ENCODE measurements around the gene CADM3. TPM values are rescaled to one million over a fixed set of nuclear protein-coding genes. Genes with fewer than 3 reads are reported as not detected.

CADM3 gene
- total RNA-seq, 1 experiment from 2014 or later, result 0.28 TPM

GRCh38 chr1:159223004-159223403, 51.6 kb downstream of the CADM3 start:
- Histone ChIP-seq H3K36me3 (ENCODE audit: control insufficient read depth, insufficient read depth, low read length) (no peaks in the 10 kb centered on the region), H3K27ac (ENCODE audit: low read length) (no peak overlapping the region), H3K4me1 (ENCODE audit: control insufficient read depth, insufficient read depth, low read length) (no peaks in the 10 kb centered on the region), H3K4me3 (ENCODE audit: low read depth in 2 of 2, low read length in 2 of 2) (no peak overlapping the region), H3K27me3 (ENCODE audit: control insufficient read depth, insufficient read depth, low read length) (no peaks in the 10 kb centered on the region), H3K9me3 (ENCODE audit: control insufficient read depth, insufficient read depth, low read depth, low read length) (no peaks in the 10 kb centered on the region)
- ChIA-PET CTCF (no interaction called here), POLR2A (no interaction called here)
- TF ChIP-seq CTCF (IDR thresholded peaks at IDR 0.05) (no peak), REST (IDR thresholded peaks at IDR 0.05; ENCODE audit: insufficient read depth in 1 of 2, low read depth in 2 of 2, low read length in 1 of 2) (no peak), POLR2AphosphoS5 (IDR thresholded peaks at IDR 0.05; ENCODE audit: low read depth, low read length) (no peak), TCF7L2 (IDR thresholded peaks at IDR 0.05; ENCODE audit: low read depth, low read length) (no peak), SIN3A (IDR thresholded peaks at IDR 0.05; ENCODE audit: borderline replicate concordance, insufficient read depth, low read depth, low read length) (no peak)
- no peak for DNase-seq (ENCODE audit: low read depth, low spot score)
- ATAC-seq, result no peak
- in situ Hi-C loops (cut with HindIII; ENCODE audit: low pct_unique_long_range_greater_than_20kb, low sequenced_read_pairs), result no loop called here
- intact Hi-C loops (cut with micrococcal nuclease; ENCODE audit: unreplicated experiment), result no loop called here
- no TSS peak for BruUV-seq (replicated peaks)

GRCh38 chr1:159228554-159228953, 57.1 kb downstream of the CADM3 start:
- Histone ChIP-seq H3K27ac (ENCODE audit: low read length) (no peak overlapping the region), H3K4me1 (ENCODE audit: control insufficient read depth, insufficient read depth, low read length) (no peaks in the 10 kb centered on the region), H3K4me3 (ENCODE audit: low read depth in 2 of 2, low read length in 2 of 2) (no peak overlapping the region), H3K9me3 (ENCODE audit: control insufficient read depth, insufficient read depth, low read depth, low read length) (no peaks in the 10 kb centered on the region), H3K27me3 (ENCODE audit: control insufficient read depth, insufficient read depth, low read length) (no peaks in the 10 kb centered on the region), H3K36me3 (ENCODE audit: control insufficient read depth, insufficient read depth, low read length) (no peaks in the 10 kb centered on the region)
- DNase-seq (ENCODE audit: low read depth, low spot score) (no peak), ATAC-seq (no peak)
- in situ Hi-C loops (cut with HindIII; ENCODE audit: low pct_unique_long_range_greater_than_20kb, low sequenced_read_pairs), result no loop called here
- intact Hi-C loops (cut with micrococcal nuclease; ENCODE audit: unreplicated experiment), result no loop called here
- CTCF ChIA-PET, result interaction anchor here (0.6 kb wide), 1 partner anchor 547 kb away, joined by 4 read pairs; no protein-coding TSS in a partner anchor
- TF ChIP-seq TCF7L2 (IDR thresholded peaks at IDR 0.05; ENCODE audit: low read depth, low read length), result no peak
- TF ChIP-seq REST (IDR thresholded peaks at IDR 0.05; ENCODE audit: insufficient read depth in 1 of 2, low read depth in 2 of 2, low read length in 1 of 2), result no peak
- TF ChIP-seq CTCF (IDR thresholded peaks at IDR 0.05), result no peak
- TF ChIP-seq SIN3A (IDR thresholded peaks at IDR 0.05; ENCODE audit: borderline replicate concordance, insufficient read depth, low read depth, low read length), result no peak
- no peak for TF ChIP-seq POLR2AphosphoS5 (IDR thresholded peaks at IDR 0.05; ENCODE audit: low read depth, low read length)
- POLR2A ChIA-PET, result interaction anchor here (0.5 kb wide), 1 partner anchor 1238 kb away, joined by 10 read pairs; no protein-coding TSS in a partner anchor
- no TSS peak for BruUV-seq (replicated peaks)
